GM12878 (cell line): ENCODE results near the gene AEBP2. TPM values are rescaled to one million over a fixed set of nuclear protein-coding genes. Genes with fewer than 3 reads are reported as not detected.

Experiments used
- ATAC-seq: fragments of 200-7000 bp; cut with Tn5 transposase; 3 replicates; pipeline ENCODE4 v1.9.1; 2020; ENCODE audit warnings: mild to moderate bottlenecking, moderate library complexity
- BruUV-seq: library from RNA; stranded (reverse); fragments of 400-500 nt; replicated peaks from 2 replicates; lab custom pipeline; 2021; lab: Mats Ljungman, UMichigan
- CTCF ChIA-PET: fragments of 300-600 bp; sonication (Branson Sonifier 250); formaldehyde crosslinking; extraction: SDS; loops from one replicate; lab custom pipeline; 2021; ENCODE audit warnings: inconsistent platforms; lab: Yijun Ruan, JAX
- POLR2A ChIA-PET: fragments of 350-600 bp; formaldehyde crosslinking; extraction: SDS; loops from one replicate; lab custom pipeline; 2021; ENCODE audit warnings: inconsistent platforms; lab: Charles Lee
- RAD21 ChIA-PET: fragments of 300-600 bp; sonication (Branson Sonifier 250); formaldehyde crosslinking; loops from one replicate; lab custom pipeline; 2023; ENCODE audit warnings: antibody characterized with exemption; ENCODE audit not compliant: unreplicated experiment; lab: Charles Lee
- SMC1A ChIA-PET: fragments of 300-600 bp; sonication (Branson Sonifier 250); formaldehyde crosslinking; loops from one replicate; lab custom pipeline; 2023; ENCODE audit not compliant: unreplicated experiment, uncharacterized antibody; lab: Charles Lee
- DNase-seq: peaks from one replicate; pipeline ENCODE4 v3.0.0-alpha.2; 2011; ENCODE audit warnings: low read depth, low spot score
- FAIRE-seq: peaks from 3 replicates; lab custom pipeline; 2011; peaks lifted over from hg19 to GRCh38; lab: Jason Lieb, UNC
- H2AFZ ChIP-seq: 2 replicates; pipeline ENCODE4 v1.6.0; 2011; ENCODE audit warnings: low read depth, low read length, control low read depth; ENCODE audit not compliant: control insufficient read depth
- H3K27ac ChIP-seq: 2 replicates; pipeline ENCODE4 v1.5.1; 2011; ENCODE audit warnings: control low read depth; ENCODE audit not compliant: control insufficient read depth, insufficient read depth
- H3K27me3 ChIP-seq, 2 experiments: replicated peaks in 1 of 2; 2 replicates each; pipeline versions ENCODE4 v1.6.0 to v1.6.1; 2011; ENCODE audit warnings: low read length in 1 of 2; ENCODE audit not compliant: control insufficient read depth in 2 of 2, insufficient read depth in 2 of 2
- H3K36me3 ChIP-seq, 2 experiments: 2 replicates each; pipeline ENCODE4 v1.5.1; 2011; ENCODE audit warnings: low read length in 1 of 2; ENCODE audit not compliant: control insufficient read depth in 2 of 2, insufficient read depth in 2 of 2
- H3K4me1 ChIP-seq: 2 replicates; pipeline ENCODE4 v1.6.1; 2011; ENCODE audit warnings: mild to moderate bottlenecking, low read length, moderate library complexity, mixed read lengths; ENCODE audit not compliant: control insufficient read depth, insufficient read depth
- H3K4me2 ChIP-seq: 2 replicates; pipeline ENCODE4 v1.6.0; 2011; ENCODE audit warnings: control low read depth; ENCODE audit not compliant: control insufficient read depth, insufficient read depth
- H3K4me3 ChIP-seq: fragments of 200-600 bp; sonication (generic); 2 replicates; pipeline ENCODE4 v1.5.1; 2016
- H3K79me2 ChIP-seq: 2 replicates; pipeline ENCODE4 v1.6.0; 2011; ENCODE audit warnings: low read length; ENCODE audit not compliant: control insufficient read depth, insufficient read depth
- H3K9ac ChIP-seq: 2 replicates; pipeline ENCODE4 v1.8.0; 2011; ENCODE audit warnings: low read length, control low read depth, mixed read lengths; ENCODE audit not compliant: control insufficient read depth, insufficient read depth
- H3K9me3 ChIP-seq: replicated peaks from 3 replicates; pipeline ENCODE4 v1.5.1; 2011; ENCODE audit warnings: mild to moderate bottlenecking, low read length; ENCODE audit not compliant: control insufficient read depth, insufficient read depth
- H4K20me1 ChIP-seq: 2 replicates; pipeline ENCODE4 v1.6.0; 2011; ENCODE audit not compliant: control insufficient read depth, insufficient read depth
- BCL11A ChIP-seq: IDR thresholded peaks from 2 replicates; pipeline ENCODE4 v1.6.1; 2011; ENCODE audit warnings: low read depth, low read length
- FOXK2 ChIP-seq: fragments of 450-650 bp; IDR thresholded peaks from 2 replicates; pipeline ENCODE4 v1.6.1; 2017; ENCODE audit warnings: mild to moderate bottlenecking, moderate library complexity
- MTA2 ChIP-seq: fragments of 450-650 bp; IDR thresholded peaks from 2 replicates; pipeline ENCODE4 v1.6.1; 2016; ENCODE audit warnings: low read depth, mild to moderate bottlenecking, moderate library complexity
- MYC ChIP-seq: IDR thresholded peaks from 2 replicates; pipeline ENCODE4 v1.6.1; 2011; ENCODE audit warnings: mild to moderate bottlenecking, low read length, moderate library complexity, inconsistent platforms; ENCODE audit not compliant: insufficient read depth, insufficient replicate concordance, insufficient read length, severe bottlenecking
- NFXL1 ChIP-seq: fragments of 450-650 bp; IDR thresholded peaks from 2 replicates; pipeline ENCODE4 v1.6.1; 2017; ENCODE audit warnings: antibody characterized with exemption, mild to moderate bottlenecking, borderline replicate concordance
- NRF1 ChIP-seq: conservative IDR thresholded peaks from 2 replicates; pipeline ENCODE4 v1.6.1; 2011; ENCODE audit warnings: mild to moderate bottlenecking, low read depth, low read length, improper control_type of control experiment
- RELA ChIP-seq: fragments of 450-650 bp; IDR thresholded peaks from 2 replicates; pipeline ENCODE4 v1.8.0; 2014; ENCODE audit warnings: borderline replicate concordance; ENCODE audit not compliant: partially characterized antibody
- STAT3 ChIP-seq: IDR thresholded peaks from 2 replicates; pipeline ENCODE4 v1.6.1; 2011; ENCODE audit warnings: low read depth, low read length, improper control_type of control experiment
- WGBS: methylation state at CpG from one replicate; pipeline ENCODE4 v1.1.6; 2016; ENCODE audit warnings: low lambda C conversion rate; ENCODE audit not compliant: insufficient replicate concordance, insufficient coverage; ENCODE audit errors: missing lambda C conversion rate; 5-methylcytosine and 5-hydroxymethylcytosine counted together
- in situ Hi-C: fragments of 300-500 bp; cut with MboI; formaldehyde crosslinking; loops from 9 replicates; pipeline ENCODE4 v1.14.3; 2018; ENCODE audit warnings: mixed read lengths
- intact Hi-C: fragments of 100-400 bp; cut with micrococcal nuclease; formaldehyde crosslinking; loops from one replicate; pipeline ENCODE4 v1.14.2; 2022; ENCODE audit not compliant: unreplicated experiment
- polyA plus RNA-seq, 11 experiments: library from polyadenylated mRNA; depleted of rRNA in 4 of 11; unstranded in 6 of 11; stranded (reverse) in 5 of 11; fragments of >200 nt; fragmentation: Nextera tagmentation in 4 of 11; fragmentation: Illumina TruSeq in 1 of 11; extraction: Ambion mirVana in 4 of 11; extraction: Trizol in 1 of 11; gene quantifications; 1 replicate in 1 of 11; 2 replicates in 10 of 11; pipeline versions ENCODE4 v1.2.1 to v1.2.3, GENCODE V29; 2011 to 2016; ENCODE audit warnings: inconsistent platforms in 2 of 11, missing spikeins in 2 of 11, low read depth in 1 of 11
- total RNA-seq, 4 experiments: library from RNA; depleted of rRNA in 3 of 4; stranded (reverse); fragments of >200 nt in 3 of 4; fragmentation: Illumina TruSeq in 1 of 4; extraction: Trizol in 1 of 4; gene quantifications; 2 replicates each; pipeline versions ENCODE4 v1.2.1 to v1.2.3, GENCODE V29; 2013 to 2021
- TF ChIP-seq, protein P1 (sequence below), 3 experiments: IDR thresholded peaks in 2 of 3; conservative IDR thresholded peaks in 1 of 3; 2 replicates each; pipeline ENCODE4 v1.5.1; 2011; ENCODE audit warnings: low read depth in 3 of 3, low read length in 3 of 3, mild to moderate bottlenecking in 3 of 3, control low read depth in 2 of 3, moderate library complexity in 2 of 3, inconsistent platforms in 1 of 3, mixed read lengths in 1 of 3; ENCODE audit not compliant: control insufficient read depth in 2 of 3, insufficient read depth in 1 of 3; ENCODE audit errors: extremely low read depth in 1 of 3
- TF ChIP-seq, protein P2 (sequence below): fragments of 450-650 bp; IDR thresholded peaks from 2 replicates; pipeline ENCODE4 v1.6.1; 2014; ENCODE audit warnings: mild to moderate bottlenecking
- TF ChIP-seq, protein P3 (sequence below): IDR thresholded peaks from 2 replicates; pipeline ENCODE4 v1.6.1; 2012; ENCODE audit warnings: low read depth, low read length, improper control_type of control experiment
- TF ChIP-seq, protein P4 (sequence below): fragments of 450-650 bp; IDR thresholded peaks from 2 replicates; pipeline ENCODE4 v1.6.1; 2017; ENCODE audit warnings: borderline replicate concordance
- TF ChIP-seq, protein P5 (sequence below): IDR thresholded peaks from 2 replicates; pipeline ENCODE4 v1.6.1; 2012; ENCODE audit warnings: improper control_type of control experiment, low read depth, low read length; ENCODE audit not compliant: insufficient replicate concordance

Gene AEBP2
- total and polyA plus RNA-seq, 10 of the 15 experiments (the other 5 are each of a cell fraction or from before 2014, with no cell fraction given), result 17.6 to 126 (median 44.8) TPM

DNA sequence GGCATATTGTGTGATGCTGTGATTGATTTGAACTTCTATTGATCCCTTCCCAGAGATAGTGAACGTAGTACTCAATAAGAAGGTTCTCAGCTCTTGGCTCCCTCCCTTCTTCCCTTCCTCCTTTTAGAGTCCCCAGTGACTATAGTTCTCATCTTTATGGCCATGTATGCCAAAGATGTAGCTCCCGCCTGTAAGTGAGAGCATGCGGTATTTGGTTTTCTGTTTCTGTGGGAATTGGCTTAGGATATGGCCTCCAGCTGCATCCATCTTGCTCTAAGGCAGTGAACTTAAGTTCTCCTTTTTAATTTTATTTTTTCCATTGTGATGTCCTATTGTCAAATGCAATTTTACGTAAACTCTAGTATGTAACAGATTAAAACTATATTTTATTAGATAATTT, 109.5 kb downstream of the AEBP2 start:
- intact Hi-C loops, result no loop called here
- TF ChIP-seq, protein P1, sequence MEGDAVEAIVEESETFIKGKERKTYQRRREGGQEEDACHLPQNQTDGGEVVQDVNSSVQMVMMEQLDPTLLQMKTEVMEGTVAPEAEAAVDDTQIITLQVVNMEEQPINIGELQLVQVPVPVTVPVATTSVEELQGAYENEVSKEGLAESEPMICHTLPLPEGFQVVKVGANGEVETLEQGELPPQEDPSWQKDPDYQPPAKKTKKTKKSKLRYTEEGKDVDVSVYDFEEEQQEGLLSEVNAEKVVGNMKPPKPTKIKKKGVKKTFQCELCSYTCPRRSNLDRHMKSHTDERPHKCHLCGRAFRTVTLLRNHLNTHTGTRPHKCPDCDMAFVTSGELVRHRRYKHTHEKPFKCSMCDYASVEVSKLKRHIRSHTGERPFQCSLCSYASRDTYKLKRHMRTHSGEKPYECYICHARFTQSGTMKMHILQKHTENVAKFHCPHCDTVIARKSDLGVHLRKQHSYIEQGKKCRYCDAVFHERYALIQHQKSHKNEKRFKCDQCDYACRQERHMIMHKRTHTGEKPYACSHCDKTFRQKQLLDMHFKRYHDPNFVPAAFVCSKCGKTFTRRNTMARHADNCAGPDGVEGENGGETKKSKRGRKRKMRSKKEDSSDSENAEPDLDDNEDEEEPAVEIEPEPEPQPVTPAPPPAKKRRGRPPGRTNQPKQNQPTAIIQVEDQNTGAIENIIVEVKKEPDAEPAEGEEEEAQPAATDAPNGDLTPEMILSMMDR (IDR thresholded peaks at IDR 0.05 in 2 of 3, conservative IDR thresholded peaks at IDR 0.05 in 1 of 3; ENCODE audit: control insufficient read depth in 2 of 3, extremely low read depth in 1 of 3, insufficient read depth in 1 of 3, low read depth in 3 of 3, low read length in 3 of 3), result no peak
- TF ChIP-seq BCL11A, result no peak
- TF ChIP-seq, protein P2, sequence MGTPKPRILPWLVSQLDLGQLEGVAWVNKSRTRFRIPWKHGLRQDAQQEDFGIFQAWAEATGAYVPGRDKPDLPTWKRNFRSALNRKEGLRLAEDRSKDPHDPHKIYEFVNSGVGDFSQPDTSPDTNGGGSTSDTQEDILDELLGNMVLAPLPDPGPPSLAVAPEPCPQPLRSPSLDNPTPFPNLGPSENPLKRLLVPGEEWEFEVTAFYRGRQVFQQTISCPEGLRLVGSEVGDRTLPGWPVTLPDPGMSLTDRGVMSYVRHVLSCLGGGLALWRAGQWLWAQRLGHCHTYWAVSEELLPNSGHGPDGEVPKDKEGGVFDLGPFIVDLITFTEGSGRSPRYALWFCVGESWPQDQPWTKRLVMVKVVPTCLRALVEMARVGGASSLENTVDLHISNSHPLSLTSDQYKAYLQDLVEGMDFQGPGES, result no peak
- no peak for TF ChIP-seq STAT3
- TF ChIP-seq, protein P3, sequence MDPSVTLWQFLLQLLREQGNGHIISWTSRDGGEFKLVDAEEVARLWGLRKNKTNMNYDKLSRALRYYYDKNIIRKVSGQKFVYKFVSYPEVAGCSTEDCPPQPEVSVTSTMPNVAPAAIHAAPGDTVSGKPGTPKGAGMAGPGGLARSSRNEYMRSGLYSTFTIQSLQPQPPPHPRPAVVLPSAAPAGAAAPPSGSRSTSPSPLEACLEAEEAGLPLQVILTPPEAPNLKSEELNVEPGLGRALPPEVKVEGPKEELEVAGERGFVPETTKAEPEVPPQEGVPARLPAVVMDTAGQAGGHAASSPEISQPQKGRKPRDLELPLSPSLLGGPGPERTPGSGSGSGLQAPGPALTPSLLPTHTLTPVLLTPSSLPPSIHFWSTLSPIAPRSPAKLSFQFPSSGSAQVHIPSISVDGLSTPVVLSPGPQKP, result no peak
- TF ChIP-seq FOXK2, result no peak
- TF ChIP-seq, protein P4, sequence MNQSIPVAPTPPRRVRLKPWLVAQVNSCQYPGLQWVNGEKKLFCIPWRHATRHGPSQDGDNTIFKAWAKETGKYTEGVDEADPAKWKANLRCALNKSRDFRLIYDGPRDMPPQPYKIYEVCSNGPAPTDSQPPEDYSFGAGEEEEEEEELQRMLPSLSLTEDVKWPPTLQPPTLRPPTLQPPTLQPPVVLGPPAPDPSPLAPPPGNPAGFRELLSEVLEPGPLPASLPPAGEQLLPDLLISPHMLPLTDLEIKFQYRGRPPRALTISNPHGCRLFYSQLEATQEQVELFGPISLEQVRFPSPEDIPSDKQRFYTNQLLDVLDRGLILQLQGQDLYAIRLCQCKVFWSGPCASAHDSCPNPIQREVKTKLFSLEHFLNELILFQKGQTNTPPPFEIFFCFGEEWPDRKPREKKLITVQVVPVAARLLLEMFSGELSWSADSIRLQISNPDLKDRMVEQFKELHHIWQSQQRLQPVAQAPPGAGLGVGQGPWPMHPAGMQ, result no peak
- no peak for TF ChIP-seq MTA2
- no peak for TF ChIP-seq RELA
- TF ChIP-seq NFXL1, result no peak
- TF ChIP-seq NRF1, result no peak
- TF ChIP-seq MYC, result no peak
- TF ChIP-seq, protein P5, sequence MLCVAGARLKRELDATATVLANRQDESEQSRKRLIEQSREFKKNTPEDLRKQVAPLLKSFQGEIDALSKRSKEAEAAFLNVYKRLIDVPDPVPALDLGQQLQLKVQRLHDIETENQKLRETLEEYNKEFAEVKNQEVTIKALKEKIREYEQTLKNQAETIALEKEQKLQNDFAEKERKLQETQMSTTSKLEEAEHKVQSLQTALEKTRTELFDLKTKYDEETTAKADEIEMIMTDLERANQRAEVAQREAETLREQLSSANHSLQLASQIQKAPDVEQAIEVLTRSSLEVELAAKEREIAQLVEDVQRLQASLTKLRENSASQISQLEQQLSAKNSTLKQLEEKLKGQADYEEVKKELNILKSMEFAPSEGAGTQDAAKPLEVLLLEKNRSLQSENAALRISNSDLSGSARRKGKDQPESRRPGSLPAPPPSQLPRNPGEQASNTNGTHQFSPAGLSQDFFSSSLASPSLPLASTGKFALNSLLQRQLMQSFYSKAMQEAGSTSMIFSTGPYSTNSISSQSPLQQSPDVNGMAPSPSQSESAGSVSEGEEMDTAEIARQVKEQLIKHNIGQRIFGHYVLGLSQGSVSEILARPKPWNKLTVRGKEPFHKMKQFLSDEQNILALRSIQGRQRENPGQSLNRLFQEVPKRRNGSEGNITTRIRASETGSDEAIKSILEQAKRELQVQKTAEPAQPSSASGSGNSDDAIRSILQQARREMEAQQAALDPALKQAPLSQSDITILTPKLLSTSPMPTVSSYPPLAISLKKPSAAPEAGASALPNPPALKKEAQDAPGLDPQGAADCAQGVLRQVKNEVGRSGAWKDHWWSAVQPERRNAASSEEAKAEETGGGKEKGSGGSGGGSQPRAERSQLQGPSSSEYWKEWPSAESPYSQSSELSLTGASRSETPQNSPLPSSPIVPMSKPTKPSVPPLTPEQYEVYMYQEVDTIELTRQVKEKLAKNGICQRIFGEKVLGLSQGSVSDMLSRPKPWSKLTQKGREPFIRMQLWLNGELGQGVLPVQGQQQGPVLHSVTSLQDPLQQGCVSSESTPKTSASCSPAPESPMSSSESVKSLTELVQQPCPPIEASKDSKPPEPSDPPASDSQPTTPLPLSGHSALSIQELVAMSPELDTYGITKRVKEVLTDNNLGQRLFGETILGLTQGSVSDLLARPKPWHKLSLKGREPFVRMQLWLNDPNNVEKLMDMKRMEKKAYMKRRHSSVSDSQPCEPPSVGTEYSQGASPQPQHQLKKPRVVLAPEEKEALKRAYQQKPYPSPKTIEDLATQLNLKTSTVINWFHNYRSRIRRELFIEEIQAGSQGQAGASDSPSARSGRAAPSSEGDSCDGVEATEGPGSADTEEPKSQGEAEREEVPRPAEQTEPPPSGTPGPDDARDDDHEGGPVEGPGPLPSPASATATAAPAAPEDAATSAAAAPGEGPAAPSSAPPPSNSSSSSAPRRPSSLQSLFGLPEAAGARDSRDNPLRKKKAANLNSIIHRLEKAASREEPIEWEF, result no peak

More for the DNA sequence above, 109.5 kb downstream of the AEBP2 start:
- Histone ChIP-seq H3K79me2 (no peaks in the 10 kb centered on the region), H2AFZ (no peak overlapping the region), H3K9ac (no peak overlapping the region), H3K4me1 (peaks cover 5% of the 10 kb centered on the region), H3K4me3 (no peak overlapping the region), H3K36me3 (no peaks in the 10 kb centered on the region), H4K20me1 (no peaks in the 10 kb centered on the region), H3K9me3 (no peaks in the 10 kb centered on the region), H3K27me3 (no peaks in the 10 kb centered on the region), H3K27ac (no peak overlapping the region), H3K4me2 (no peak overlapping the region)
- DNase-seq, result no peak
- ATAC-seq, result no peak
- 88% methylated on average over 4 of the region's 4 CpGs for WGBS
- in situ Hi-C loops, result no loop called here
- no peak for FAIRE-seq
- ChIA-PET RAD21 (no interaction called here), SMC1A (no interaction called here), CTCF (no interaction called here), POLR2A (no interaction called here)
- BruUV-seq, result no TSS peak
